Measurements from ENCODE around the gene CIAO2A.

Gene CIAO2A

DNA sequence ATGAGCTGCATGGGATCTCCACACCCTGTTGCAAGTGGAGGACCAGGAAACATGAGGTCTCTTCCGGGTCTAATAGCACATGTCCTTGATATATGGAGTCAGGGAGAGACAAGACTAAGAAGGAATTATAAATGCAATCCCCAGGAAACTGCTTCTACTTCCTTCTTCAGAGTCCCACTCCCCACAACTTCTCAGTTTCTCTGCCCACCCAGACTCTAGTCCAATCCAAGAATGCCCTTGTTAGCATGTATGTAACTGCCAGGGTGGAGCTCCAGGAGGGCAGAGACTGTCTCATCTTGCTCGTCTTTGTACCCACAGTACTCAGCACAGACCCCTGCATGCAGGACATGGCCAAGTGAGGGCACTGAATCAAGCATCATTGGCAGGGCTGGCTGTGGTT, 55.7 kb downstream of the CIAO2A start:
- DNase-seq: no peak

DNA sequence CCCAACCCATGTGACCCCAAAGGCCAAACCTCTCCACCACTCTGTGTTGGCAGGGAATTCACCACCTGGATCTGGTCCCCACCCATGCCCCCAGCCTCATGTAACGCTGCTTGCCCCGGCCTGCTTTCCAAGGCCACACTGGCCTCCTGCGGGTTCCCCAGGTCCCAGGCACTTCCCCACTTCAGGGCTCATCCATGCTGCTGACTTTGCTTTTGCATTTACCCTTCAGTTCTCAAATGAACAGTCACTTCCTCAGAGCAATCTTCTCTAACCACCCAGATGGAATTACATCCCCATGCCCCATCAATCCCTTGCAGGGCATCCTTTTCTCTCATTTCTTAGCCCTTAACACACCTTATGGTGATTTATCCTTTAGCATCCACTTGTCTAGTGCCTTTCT, 56.5 kb downstream of the CIAO2A start:
- DNase-seq: no peak

DNA sequence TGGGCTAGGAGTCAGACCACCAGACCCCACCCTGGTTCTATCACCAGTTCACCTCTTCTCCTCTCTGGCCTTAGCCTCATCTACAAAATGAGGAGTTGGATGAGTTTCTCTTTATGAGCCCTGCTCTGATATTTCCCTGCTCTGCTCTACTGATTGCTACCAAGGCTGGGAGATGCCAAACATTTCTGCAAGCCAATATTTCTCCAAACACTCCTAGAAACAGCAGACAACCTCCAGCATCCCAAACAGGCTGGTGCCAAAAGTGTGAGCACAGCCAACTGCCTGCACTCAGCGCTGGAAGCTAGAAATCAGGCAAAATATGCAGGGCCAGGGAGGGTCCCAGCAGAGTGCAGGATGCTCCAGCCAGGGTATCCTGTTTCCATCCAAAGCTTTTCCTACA, 58.1 kb downstream of the CIAO2A start:
- DNase-seq: no peak

DNA sequence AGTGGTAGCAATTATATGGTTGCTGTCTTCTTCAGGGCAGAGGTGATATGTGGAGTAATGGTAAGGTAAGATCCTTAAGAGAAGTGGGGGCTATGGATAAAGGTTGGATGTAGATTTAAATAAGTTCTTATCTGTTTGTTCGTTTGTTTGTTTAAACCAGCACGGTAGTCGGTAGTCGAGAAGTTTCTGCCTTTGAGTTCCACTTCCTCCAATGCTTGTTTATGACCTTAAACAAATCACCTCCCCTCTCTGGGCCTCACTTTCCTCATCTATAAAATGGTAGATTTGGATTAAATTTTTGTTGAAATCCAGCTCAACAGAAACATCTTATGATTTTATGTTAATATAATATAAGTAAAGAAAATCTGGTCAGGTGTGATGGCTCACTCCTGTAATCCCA, 59.1 kb downstream of the CIAO2A start:
- DNase-seq: no peak

DNA sequence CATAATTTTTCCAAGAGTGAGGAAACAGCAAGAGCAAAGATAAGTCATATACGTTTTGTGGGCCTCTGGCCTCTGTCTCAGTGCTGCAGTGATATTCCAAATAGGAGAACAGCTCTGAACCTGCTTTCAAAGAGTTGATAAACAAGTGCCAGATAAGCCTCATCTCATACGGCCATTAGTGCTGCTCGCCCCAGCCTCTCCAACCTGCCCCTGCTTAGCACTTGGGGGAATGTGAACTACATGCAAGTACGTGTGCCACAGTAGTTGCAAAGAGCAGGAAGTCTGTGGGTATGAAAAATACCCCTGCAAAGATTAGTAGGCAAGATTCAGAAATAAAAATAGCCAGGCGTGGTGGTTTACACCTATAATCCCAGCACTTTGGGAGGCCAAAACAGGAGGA, 61.3 kb downstream of the CIAO2A start:
- DNase-seq: no peak

DNA sequence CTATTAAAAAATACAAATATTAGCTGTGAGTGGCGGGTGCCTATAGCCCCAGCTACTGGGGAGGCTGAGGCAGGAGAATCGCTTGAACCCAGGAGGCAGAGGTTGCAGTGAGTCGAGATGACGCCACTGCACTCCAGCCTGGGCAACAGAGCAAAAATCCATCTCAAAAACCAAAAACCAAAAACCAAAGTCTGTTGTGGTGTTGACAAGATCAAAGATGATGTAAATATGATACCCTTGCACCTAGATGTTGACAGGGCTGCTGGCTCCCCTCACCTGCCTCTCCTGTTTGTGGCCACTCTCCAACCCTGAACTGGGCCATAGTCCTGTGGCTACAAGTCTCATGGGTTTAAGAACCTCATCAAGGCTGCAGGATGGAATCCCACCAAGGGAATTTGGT, 63.5 kb downstream of the CIAO2A start:
- no peak for DNase-seq

DNA sequence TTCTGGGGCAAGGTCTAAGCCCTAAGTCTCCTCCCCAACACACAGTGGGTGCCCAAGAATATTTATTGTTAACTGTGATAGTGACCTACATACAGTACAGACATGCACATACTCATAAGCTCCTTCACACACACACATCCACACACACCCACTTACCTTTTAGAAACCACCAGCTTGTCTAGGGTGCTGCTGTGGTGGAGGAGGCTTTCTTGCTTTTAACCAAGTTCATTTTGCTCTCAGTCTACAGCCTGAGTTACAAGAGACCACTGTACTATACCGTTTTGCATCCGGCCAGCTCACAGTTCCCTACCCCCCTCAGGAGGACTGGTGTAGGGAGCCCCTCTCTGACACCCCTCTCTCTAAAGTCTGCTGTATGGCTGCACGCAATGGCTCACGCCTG, 64.0 kb downstream of the CIAO2A start:
- no peak for DNase-seq

DNA sequence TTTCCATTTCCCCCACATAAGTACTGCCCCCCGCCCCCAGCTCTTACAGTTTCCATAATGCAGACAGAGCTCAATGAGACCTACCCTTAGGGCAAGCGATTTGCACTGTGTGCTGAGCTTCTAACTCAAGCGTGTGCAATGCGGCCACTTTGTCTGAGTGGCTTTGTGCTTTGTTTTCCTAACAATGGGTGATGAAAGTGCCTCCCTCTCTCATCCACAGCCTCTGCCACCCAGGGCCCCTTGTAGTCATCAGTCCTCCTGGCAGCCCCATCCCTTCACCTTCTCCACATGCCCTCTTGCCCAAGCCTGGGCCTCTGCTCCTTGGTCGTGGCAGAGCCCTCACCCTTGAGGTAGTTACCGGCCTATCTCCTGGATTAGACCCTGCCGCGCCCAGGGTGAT, 64.5 kb downstream of the CIAO2A start:
- DNase-seq: no peak

DNA sequence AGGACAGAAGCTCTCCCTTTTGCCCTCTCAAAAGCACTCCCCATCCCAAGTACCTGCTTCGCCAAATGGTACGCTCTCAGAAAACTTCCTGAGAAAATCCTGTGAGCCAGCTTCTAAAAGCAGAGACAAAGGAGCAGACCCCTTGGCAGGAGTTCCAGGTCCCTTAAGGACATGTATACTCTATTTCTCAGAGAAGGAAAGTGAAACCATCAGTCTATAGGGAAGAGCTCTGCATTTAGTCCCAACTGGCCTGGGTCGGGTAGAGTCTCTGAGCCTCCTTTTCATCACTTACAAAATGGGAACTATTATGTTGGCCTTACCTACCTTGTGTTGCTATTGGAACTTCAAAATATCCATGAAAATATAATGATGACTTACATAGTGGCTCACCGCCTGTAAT, 67.0 kb downstream of the CIAO2A start:
- DNase-seq: no peak

DNA sequence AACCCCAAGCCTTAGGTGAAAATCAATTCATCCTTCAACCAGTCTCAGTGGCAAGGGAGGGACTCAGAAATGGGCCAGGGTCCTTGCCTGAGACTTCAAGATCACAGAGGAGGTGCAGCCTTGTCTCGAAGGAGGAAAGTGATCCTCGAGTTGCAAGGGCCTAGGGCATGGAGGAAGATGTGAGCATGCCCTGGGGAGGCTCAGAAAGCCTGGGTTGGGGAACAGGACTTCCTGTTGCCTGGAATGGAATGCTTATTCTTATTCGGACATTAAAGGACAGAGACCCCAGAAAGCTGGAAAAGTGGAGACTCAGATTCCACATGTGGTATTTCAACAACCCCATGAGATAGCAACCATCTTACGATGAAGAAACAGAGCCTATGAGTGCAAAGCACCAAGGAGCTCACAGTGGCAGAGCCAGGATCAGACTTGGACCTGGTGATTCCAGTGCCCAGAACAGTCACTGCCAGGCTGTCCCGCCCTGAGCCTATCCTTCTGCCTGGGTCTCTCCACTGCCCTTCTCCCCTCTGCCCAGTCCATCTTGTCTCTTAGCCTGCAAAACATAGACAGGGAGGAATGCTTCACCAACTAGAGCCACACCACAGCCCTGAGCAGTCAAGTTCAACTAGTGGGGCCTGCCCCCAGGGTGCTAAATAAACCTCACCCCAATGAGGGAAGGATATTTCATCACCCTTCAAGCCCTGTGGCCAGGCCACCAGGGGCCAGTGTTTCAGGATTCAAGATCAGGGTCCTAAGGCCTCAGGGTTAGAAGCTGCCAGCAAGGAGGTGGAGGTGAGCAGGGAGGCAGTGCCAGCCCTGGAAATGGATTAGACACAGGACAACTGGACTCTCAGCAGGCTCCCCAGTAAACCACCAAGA, 69.2 kb downstream of the CIAO2A start:
- DNase-seq: no peak

DNA sequence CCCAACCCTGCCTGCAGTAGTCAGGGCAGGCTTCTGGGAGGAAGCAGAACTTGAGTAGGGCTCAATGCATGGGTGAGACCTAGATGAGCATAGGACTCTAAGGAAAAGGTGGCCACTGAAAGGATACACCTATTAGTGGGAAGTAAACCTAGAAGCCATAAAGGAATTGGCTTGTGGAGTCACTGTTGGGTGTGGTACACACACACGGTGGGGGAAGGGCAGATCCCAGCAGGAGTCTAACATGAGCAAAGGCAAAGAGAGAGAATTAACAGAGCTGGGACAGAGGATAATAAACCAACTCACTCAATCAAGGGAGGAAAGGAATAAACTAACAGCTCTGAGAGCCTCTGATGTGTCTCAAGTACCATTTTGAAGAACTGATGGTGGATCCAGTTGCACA, 70.4 kb downstream of the CIAO2A start:
- DNase-seq: no peak

DNA sequence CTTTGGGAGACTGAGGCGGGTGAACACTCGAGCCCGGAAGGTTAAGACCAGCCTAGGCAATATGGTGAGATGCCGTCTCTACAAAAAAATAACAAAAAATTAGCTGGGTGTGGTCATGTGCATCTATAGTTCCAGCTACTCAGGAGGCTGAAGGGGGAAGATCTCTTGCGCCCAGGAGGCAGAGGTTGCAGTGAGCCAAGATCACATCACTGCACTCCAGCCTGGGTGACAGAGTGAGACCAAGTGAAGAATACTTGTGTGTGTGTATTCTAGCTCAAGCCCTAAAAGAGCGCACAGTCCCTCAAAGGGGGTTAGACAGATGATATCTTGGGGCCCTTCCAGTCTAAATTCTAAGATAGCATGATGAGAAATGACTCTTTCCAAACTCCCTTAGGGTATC, 71.1 kb downstream of the CIAO2A start:
- DNase-seq: no peak

Data from femur (tissue), 1 donor.